ENCODE results near the gene G3BP1. TPM values are rescaled to one million over a fixed set of nuclear protein-coding genes. Genes with fewer than 3 reads are reported as not detected.

Gene G3BP1
- total RNA-seq, 1 experiment from 2014 or later = 290 TPM

GRCh38 chr5:151751593-151751992, 20.2 kb upstream of the G3BP1 start:
- H3K4me1 ChIP-seq (ENCODE audit: control insufficient read depth, insufficient read depth, low read length) = peaks cover 14% of the 10 kb centered on the region
- ChIA-PET CTCF (no interaction called here), POLR2A (interaction anchor here (0.7 kb wide), 1 partner anchor 50 kb away, joined by 12 read pairs; no protein-coding TSS in a partner anchor)
- no peak overlapping the region for H3K4me3 ChIP-seq (ENCODE audit: low read depth in 2 of 2, low read length in 2 of 2)
- no peak for ATAC-seq
- no TSS peak for BruUV-seq (replicated peaks)
- no peaks in the 10 kb centered on the region for H3K27me3 ChIP-seq (ENCODE audit: control insufficient read depth, insufficient read depth, low read length)
- in situ Hi-C loops (cut with HindIII; ENCODE audit: low pct_unique_long_range_greater_than_20kb, low sequenced_read_pairs) (no loop called here), intact Hi-C loops (cut with micrococcal nuclease; ENCODE audit: unreplicated experiment) (no loop called here)
- H3K36me3 ChIP-seq (ENCODE audit: control insufficient read depth, insufficient read depth, low read length) = peaks cover 5% of the 10 kb centered on the region
- no peaks in the 10 kb centered on the region for H3K9me3 ChIP-seq (ENCODE audit: control insufficient read depth, insufficient read depth, low read depth, low read length)
- no peak for DNase-seq (ENCODE audit: low read depth, low spot score)
- TF ChIP-seq SIN3A (IDR thresholded peaks at IDR 0.05; ENCODE audit: borderline replicate concordance, insufficient read depth, low read depth, low read length) (no peak), REST (IDR thresholded peaks at IDR 0.05; ENCODE audit: insufficient read depth in 1 of 2, low read depth in 2 of 2, low read length in 1 of 2) (no peak), CTCF (IDR thresholded peaks at IDR 0.05) (no peak), POLR2AphosphoS5 (IDR thresholded peaks at IDR 0.05; ENCODE audit: low read depth, low read length) (no peak), TCF7L2 (IDR thresholded peaks at IDR 0.05; ENCODE audit: low read depth, low read length) (no peak)
- H3K27ac ChIP-seq (ENCODE audit: low read length) = no peak overlapping the region

GRCh38 chr5:151755383-151755782, 16.4 kb upstream of the G3BP1 start:
- no peak for DNase-seq (ENCODE audit: low read depth, low spot score)
- intact Hi-C loops (cut with micrococcal nuclease; ENCODE audit: unreplicated experiment) (no loop called here), in situ Hi-C loops (cut with HindIII; ENCODE audit: low pct_unique_long_range_greater_than_20kb, low sequenced_read_pairs) (no loop called here)
- no peaks in the 10 kb centered on the region for H3K9me3 ChIP-seq (ENCODE audit: control insufficient read depth, insufficient read depth, low read depth, low read length)
- H3K27ac ChIP-seq (ENCODE audit: low read length) = no peak overlapping the region
- H3K36me3 ChIP-seq (ENCODE audit: control insufficient read depth, insufficient read depth, low read length) = peaks cover 5% of the 10 kb centered on the region
- no peak for ATAC-seq
- ChIA-PET POLR2A (no interaction called here), CTCF (no interaction called here)
- no peak overlapping the region for H3K4me3 ChIP-seq (ENCODE audit: low read depth in 2 of 2, low read length in 2 of 2)
- peaks cover 22% of the 10 kb centered on the region for H3K4me1 ChIP-seq (ENCODE audit: control insufficient read depth, insufficient read depth, low read length)
- TF ChIP-seq SIN3A (IDR thresholded peaks at IDR 0.05; ENCODE audit: borderline replicate concordance, insufficient read depth, low read depth, low read length) = no peak
- TF ChIP-seq REST (IDR thresholded peaks at IDR 0.05; ENCODE audit: insufficient read depth in 1 of 2, low read depth in 2 of 2, low read length in 1 of 2) = no peak
- H3K27me3 ChIP-seq (ENCODE audit: control insufficient read depth, insufficient read depth, low read length) = no peaks in the 10 kb centered on the region
- BruUV-seq (replicated peaks) = no TSS peak

All from Panc1 (cell line).